GM19035 (cell line): ENCODE measurements around the gene TIMM17B.

Experiments used
- ATAC-seq: cut with Tn5 transposase; IDR thresholded peaks from one replicate; pipeline ENCODE4 v1.9.1; 2021; ENCODE audit not compliant: unreplicated experiment

Gene TIMM17B

GRCh38 chrX:48897625-48898306, at the start of gene TIMM17B, which contains the start of gene PQBP1:
TSS of gene TIMM17B (minus strand) at chrX:48897768. CDS start at chrX:48897749, 19 bp downstream.
TSS of gene PQBP1 (plus strand) at chrX:48897930. CDS start at chrX:48898510, 580 bp downstream.
- peak; percentile 92 for ATAC-seq

GRCh38 chrX:48945517-48946348, 48.2 kb upstream of the TIMM17B start:
- ATAC-seq, result no peak

GRCh38 chrX:48942895-48943294, 45.3 kb upstream of the TIMM17B start:
- no peak for ATAC-seq

- ATAC-seq, result no peak
Measured at GRCh38 chrX:48940404-48940955, 42.9 kb upstream of the TIMM17B start.

GRCh38 chrX:48939524-48940228, 42.1 kb upstream of the TIMM17B start:
- ATAC-seq, result no peak

- peak; percentile 41 for ATAC-seq
Measured at GRCh38 chrX:48938721-48939425, 41.3 kb upstream of the TIMM17B start.

- peak; percentile 65 for ATAC-seq
Measured at GRCh38 chrX:48937054-48937907, 39.7 kb upstream of the TIMM17B start.

- no peak for ATAC-seq
Measured at GRCh38 chrX:48936429-48937053, 39.0 kb upstream of the TIMM17B start.

- no peak for ATAC-seq
Measured at GRCh38 chrX:48935301-48935670, 37.7 kb upstream of the TIMM17B start.

GRCh38 chrX:48934581-48935300, 37.2 kb upstream of the TIMM17B start:
- ATAC-seq, result no peak

GRCh38 chrX:48933757-48934156, 36.2 kb upstream of the TIMM17B start:
- no peak for ATAC-seq

- ATAC-seq, result no peak
Measured at GRCh38 chrX:48927736-48928382, 30.3 kb upstream of the TIMM17B start.

GRCh38 chrX:48927123-48927522, 29.6 kb upstream of the TIMM17B start:
- no peak for ATAC-seq

GRCh38 chrX:48924270-48924669, 26.7 kb upstream of the TIMM17B start:
- no peak for ATAC-seq

GRCh38 chrX:48923771-48924170, 26.2 kb upstream of the TIMM17B start:
- ATAC-seq, result no peak

GRCh38 chrX:48920718-48921104, 23.1 kb upstream of the TIMM17B start:
- no peak for ATAC-seq

- ATAC-seq, result no peak
Measured at GRCh38 chrX:48919947-48920717, 22.6 kb upstream of the TIMM17B start.
